NCI-H345 treated with DMSO at 0.1 percent for 48 hours (cell line): Measurements from ENCODE around the gene DLG2.
"Not testable (repeated sequence)": the region's sequence is repeated elsewhere in the genome, so short reads cannot be mapped to it uniquely, and the experiment has no call there.

Experiments used
- DNase-seq: peaks from one replicate; lab custom pipeline; 2025; ENCODE audit not compliant: unreplicated experiment; lab: John Stamatoyannopoulos, UW

Gene DLG2

DNA sequence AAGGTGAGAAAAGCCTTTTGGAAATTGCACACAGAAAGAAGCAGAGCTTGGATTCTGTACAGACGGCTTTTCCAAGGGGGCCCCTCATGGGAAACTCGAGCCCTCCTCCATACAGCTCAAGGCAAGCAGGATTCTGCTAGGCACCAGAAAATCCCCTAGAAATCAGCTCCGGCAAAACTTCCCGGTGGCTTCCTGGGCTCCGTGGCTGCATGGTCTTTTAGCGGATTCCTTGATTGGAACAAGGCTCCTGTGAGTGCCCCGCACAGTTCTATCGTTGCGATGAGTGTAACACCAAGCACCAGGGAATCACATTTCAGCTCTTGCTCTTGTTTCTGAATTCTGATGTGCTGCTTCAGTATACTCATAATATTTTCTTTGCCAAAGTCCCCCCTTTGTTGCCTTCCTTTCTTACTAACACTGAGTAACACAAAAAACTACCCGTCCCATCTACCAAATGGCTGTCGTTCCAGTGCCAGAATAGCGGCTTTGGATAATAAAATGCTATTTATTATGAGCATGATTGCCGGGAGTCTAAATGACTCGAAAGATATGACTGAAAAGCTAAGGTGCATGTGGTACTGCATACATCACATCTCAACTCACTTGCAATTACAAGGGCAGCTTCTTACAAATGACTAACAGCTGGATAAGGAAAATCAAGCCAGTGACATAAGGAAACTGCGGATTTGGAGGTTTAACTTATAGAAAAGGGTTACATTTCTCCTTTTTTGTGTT is 494.1 kb downstream of the DLG2 start:
- no peak for DNase-seq

DNA sequence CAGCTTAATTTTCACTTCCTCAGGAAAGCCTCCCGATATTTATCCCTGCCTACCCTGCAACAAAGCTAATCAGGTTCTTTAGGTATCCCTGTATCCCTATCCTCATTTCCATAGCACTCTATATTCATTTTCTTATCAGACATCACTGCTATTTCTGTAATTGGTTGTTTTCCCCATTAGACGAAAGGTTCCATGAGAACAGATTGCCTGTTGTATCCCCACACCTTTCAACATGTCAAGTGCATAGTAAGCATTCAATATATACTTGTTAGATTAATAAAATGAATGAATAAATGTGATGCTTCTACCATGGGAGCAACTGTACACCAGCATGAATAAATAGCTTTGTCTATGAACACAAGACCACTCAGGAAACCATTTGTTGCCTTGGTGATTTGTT is 499.8 kb downstream of the DLG2 start:
- no peak for DNase-seq

DNA sequence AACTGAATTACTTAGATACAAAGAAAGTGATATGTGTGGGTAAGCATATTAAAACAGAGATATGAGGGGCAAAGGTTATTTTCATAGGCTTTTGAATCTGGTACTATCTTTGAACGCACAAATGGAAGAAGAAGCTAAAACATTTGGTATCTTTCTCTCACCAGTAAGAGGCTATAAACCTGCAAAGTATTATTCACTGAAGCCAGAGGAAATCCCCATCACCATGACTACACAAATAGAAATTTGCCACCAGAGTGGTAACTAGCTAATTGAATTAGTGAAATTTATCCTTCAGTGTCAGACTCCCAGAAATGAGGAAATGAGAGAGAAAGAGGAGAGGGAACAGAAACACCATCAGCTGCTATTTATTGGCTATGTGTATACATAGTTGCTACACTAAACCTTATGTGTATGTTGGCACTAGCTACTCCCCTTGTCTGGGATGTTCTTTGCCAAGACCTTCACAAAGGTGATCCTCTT is 503.4 kb downstream of the DLG2 start:
- DNase-seq = no peak

DNA sequence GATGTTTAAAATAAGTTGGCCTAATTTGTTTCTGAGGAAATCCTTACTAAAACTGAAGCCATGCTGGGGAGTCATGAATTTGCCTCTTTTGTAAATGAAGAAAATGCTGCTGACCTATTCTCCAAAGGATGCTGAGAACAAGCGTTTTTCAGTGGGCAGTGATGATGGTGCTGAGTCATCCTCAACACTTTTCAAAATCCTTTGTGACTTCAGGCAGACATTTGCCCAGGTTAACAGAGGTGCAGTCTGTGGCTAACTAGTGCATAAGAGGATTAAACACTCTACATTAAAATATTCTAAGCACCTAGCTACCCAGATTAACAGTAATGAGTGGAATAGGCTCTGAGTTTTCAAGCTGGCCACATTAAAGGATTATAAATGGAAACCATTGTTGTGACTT is 509.0 kb downstream of the DLG2 start:
- no peak for DNase-seq

DNA sequence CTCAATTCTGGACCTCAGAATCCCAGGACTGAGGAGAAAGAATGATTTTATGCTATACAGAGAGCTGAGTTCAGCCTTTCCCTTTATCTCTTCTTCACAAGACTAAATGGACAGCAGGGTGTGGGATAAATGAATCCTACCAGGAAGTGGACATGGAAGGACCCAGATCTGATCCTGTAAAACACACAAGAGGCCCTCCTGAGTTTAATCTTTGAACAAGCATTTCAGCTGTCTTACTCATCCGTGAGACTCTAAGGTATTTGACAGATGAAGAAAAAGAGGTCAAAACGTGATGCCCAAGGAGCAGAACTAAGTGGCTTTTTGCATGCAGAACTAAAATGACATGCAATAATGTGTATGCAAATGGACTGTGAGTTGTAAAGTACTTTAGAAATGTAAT is 511.3 kb downstream of the DLG2 start:
- DNase-seq = no peak

DNA sequence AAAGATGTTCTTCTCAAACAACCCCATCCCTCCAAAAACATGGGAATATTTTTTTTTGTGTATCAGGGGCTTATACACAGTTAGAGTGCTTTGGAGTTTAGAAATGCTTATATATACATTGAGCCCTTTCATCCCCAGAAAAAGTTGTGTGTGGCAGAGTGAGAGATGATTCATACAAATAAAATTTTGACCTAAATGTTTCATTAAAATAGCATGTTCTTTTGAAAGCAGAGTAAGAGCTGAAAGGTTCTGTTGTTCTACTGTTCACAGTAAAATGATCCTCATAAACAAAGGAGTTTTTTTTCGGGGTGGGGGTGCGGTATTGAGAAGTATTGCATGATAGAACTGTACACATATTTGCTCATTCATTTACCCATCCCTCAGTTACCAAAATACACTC is 512.4 kb downstream of the DLG2 start:
- no peak for DNase-seq

DNA sequence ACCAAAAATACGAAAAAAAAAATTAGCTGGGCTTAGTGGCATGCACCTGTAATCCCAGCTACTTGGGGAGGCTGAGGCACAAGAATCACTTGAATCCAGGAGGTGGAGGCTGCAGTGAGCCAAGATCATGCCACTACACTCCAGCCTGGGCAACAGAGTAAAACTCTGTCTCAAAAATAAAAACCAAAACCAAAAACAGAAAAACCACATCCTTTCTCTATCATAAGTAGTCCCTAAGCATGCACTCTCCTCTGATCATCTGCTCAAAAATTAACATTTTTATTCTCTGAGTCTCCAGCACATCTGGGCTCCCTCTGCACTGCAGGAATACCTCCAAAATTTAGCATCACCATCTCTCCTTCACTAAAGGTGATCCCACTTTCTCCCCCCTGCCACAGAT is 516.9 kb downstream of the DLG2 start:
- not testable (repeated sequence) for DNase-seq

DNA sequence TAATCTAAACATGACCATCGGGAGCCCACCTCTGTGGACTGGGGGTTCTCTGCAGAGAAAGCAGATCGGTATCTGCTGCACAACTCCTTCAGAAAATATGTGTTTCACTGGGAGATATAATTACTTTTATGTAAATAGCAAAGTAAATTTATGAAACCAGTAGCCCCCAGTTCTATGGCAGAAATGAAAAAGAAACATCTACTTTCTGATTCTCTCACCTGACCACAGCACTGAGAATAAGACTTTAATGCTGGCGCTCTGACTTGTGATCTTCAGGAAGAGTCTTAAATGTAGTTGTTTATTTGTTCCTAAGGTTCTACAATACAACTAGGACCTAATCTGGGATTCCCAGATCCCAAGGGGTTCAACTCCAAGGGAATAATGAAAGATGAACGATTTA is 518.0 kb downstream of the DLG2 start:
- DNase-seq = no peak

DNA sequence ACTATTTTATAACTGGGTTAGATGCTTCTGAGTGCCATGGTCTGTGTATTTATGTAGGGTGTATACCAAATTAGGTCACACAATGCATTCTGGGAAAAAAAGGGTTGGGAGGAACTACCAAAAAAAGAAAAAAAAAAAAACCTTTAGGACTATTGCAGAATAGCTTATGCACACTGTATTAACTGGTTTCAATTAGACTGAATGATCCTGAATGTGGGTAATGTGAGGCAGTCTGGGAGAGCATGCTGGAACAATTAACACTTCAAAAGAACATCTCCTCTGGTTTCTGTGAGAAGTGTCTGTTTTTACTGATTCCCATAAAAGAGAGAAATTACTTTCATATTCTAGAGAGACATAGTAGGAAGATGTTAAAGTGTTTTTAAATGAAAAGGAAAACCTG is 521.3 kb downstream of the DLG2 start:
- DNase-seq = no peak

DNA sequence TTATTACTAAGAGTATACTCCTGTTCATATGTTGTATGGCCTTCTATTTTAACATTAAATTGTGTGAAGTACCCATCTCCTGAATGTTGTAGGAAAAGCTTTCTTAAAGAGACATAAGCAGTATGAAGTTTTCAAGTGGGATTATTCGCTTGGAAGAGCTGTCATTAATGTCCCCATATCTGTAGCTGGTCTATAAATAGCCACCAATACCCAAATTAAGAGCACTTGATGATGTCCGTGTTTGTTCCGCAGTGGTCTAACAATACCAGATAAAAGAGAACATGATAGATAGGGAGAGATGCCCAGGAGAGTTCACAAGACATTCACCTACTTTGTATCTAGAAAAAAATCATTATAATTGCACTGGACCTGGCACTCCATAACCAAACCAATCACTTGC is 527.6 kb downstream of the DLG2 start:
- no peak for DNase-seq

DNA sequence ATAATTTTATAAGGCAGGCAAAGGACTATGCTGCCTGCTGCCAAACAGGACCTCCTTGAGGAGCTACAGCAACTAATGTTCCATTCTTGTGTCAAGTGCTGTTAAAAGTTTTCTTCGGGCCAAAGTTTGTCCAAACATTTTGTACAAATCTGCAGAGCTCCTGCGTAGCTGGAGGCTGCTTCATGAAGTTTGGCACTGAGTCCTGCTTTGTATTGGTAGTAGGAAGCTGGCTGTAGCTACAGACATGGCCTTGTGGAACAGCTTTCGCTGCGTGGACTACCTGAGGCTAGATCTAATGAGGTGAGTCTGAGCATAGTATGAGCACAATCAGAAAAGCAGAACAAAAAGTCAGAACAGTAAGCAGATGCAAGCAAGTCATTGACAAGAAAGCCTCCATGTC is 528.1 kb downstream of the DLG2 start:
- DNase-seq = no peak

DNA sequence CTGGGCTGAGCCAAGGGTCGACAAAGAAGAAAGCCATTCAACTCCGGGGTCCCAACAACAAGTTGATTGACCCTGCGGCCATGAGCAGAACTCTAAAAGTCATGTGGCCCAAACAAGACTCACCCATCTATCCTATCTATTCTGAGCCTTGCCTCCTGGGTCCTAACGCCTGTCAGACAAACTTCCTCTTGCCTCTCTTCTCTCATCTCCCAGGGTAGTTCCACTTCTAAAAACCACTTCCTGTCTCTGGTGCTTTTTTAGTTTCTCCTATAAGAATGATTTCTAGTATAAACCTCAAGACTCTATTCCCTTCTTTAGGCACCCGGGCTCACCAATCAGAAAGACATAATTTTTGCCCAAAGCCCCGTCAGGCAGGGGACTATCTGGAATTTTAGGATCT is 530.2 kb downstream of the DLG2 start:
- no peak for DNase-seq

DNA sequence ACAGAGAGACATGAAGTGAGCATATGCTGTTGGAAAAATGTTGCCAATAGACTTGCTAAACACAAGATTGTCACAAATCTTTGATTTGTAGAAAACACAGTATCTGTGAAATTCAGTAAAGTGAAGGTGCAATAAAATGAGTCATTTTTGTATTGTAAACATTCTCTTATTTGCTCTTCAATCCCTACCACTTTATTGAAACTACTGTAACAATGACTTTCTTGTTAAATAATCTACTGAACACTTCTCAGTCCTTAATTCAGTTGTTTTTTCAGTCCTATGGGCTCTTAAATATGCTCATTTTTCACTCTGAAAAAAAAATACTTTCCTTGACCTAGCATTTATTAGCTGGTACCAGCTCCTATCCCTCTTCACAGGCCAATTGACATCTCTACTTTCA is 531.9 kb downstream of the DLG2 start:
- DNase-seq = no peak

DNA sequence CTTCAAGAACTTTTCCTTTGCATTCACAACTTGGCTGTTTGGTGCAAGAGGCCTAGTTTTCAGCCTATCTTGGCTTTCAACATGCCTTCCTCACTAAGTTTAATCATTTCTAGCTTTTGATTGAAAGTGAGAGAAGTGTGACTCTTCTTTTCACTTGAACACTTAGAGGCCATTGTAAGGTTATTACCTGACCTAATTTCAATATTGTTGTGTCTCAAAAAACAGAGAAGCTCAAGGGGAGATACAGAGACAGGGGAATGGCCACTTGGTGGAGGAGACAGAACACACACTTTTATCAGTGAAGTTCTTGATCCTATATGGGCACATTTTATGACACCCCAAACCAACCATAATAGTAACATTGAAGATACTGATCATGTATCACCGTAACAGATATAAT is 532.3 kb downstream of the DLG2 start:
- no peak for DNase-seq

DNA sequence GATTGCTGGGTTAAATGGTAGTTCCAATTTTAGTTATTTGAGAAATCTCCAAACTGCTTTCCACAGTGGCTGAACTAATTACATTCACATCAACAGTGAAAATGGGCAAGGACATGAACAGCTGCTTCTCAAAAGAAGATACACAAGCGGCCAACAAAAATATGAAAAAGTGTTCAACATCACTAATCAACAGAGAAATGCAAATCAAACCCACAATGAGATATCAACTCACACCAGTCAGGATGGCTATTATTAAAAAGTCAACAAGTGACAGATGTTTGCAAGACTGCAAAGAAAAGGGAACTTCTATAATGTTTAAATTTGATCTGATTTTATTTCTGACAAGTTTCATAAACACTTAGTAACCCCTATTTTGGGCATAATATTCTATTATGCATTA is 537.5 kb downstream of the DLG2 start:
- no peak for DNase-seq

DNA sequence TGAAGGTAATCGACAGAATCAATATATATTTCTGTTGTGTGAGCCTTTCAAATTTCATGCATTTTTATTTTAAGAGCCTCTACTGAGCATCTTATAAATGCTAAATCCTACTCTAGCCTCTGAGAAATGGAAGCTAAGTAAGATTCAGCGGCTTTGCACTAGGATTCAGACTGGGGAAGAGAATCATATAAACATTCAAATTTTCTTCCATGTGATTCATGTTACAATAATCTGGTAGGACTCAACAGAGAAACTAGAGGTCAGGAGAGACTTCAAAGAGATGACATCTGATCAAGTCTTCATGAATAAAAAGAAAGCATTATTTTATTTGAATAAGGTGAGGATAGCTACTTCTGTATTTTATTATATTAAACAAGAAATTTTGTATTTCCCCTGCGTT is 538.9 kb downstream of the DLG2 start:
- DNase-seq = no peak

DNA sequence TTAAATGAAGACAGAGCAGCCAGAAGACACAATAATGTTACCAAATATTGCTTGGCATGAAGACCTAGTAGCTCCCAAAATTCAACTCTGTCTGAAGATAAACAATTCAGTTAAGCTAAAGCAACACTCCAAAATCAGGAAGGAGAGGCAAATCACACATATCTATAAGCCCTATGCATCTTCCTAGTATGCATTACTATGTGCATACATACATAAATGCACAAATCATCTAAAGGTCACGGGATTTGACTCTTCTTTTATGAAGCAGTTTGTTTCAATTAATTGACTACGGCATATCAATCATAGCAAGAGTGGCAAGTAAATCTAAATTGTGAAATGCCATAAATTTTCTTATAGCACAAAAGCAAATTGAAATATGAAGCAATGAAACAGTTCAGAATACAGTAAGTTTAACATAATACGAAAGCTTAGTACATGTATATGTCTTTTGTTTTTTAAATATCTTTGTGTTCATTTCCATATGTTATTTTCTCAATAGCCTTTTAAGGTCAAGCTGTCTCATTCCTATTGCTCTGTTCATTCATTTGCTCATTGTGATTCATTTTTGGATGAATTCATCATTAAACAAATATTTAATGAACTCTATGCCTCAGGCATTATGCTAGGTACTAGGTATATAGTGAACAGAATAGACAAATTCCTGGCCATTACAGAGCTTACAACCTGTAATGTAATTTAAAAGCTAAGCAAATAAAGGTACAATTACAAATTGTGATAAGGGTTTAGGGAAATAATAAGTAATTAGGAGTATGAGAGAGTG is 540.5 kb downstream of the DLG2 start:
- DNase-seq = no peak

DNA sequence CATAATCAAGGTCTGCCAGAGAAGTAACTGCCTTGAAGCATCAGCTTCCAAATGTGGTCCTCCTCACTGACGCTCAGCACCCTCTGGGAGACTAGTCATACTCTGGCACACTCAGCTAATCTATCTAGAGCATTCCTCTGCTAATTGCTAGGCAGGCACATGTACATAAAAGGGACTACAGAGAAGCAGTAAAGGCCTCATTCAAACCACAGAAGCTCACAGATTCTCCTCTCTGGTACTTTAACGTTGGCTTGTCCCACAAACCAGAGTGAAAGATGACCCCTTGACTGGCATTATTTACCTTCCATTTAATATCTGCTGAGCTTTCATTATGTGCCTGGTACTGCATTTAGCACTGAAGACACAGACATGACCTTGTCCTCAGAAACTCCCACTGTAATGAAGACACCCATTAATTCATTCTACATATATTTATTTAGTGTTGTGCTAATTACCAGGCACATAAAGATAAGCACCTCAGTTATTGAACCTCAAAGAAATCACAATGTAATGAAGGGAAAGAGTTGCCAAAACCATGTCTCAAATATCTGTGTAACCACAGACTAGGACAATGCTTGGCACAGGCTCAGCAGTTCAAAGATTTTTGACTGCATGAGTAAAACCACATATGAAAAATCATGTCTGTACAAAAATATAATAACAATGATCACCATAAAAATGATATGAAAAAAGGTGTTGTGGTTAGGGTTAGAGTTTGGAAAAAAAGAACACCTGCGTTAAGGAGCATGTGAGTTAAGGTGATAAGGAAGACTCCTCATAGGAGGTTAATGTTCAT is 550.4 kb downstream of the DLG2 start:
- no peak for DNase-seq

DNA sequence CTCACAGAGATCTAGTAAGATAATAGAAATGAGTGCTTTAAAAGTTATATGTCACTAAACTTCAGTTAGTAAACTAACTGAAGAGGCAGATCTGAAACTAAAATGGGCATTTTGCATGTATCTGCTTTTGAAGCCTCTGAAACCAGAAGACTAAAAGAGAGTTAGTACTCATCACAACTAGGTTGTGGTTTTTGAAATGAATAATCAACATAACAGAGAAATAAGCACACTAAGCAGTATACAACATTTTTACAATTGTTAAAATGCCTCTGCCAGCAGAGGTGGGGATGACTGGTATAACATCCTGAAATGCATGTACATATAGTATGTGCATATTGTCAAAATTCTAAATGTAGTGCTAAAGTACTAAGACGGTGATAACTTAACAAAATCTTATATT is 564.5 kb downstream of the DLG2 start:
- DNase-seq = no peak

DNA sequence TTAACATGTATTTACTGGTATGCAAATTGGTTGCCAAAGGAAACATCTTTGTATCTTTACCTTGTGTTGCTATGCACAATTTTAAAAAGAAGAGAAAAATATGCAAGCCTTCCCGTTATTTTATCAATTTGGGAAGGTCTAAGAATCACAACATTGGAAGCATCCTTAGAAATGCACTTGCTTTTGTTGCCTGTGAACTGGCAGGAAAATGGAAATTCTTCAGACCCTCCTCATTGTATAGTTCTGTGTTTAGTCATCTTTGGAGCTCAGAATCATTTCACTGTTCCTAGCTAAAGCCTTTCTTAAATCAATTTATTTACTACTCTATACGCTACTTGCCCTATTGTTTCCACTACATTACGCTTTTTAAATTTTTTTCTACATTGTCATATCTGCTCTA is 574.5 kb downstream of the DLG2 start:
- no peak for DNase-seq

DNA sequence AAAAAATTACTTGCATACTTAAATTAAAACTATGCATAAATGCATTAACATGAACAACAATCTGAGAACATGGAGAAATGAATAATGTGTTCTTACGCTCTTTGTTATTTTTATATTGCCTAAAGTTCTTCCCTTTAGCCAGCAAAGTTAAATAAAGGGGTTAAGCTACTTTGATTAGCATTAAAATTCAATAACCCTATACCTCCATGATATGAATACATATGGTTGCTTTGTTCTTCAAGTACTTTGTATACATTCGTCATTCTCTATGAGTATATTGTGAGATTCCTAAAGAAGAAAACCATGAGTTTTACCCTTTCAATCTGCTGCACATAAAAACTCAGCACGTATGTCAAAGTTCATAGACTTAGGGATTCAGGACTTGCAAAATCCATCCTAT is 578.3 kb downstream of the DLG2 start:
- DNase-seq = no peak

DNA sequence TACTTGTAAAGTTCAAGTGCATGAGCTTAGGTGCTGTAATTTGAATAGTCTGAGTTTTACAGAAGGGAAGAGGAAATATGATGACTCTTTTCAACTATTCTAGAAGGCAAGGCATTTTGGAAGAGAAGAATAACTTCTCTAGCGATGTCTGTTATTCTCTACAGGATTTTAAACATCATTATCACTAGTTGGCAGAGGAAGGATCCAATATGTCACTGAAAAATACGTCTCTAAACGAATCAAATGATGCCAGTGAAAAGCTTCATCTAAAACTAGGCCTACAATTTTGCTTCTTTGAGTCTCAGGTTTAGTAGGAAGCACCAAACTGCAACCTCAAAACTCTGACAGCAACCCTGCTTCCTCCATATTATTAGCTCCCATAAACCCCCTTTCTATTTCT is 581.4 kb downstream of the DLG2 start:
- no peak for DNase-seq
